HepG2 (cell line): ENCODE data around the gene ISCU. TPM values are rescaled to one million over a fixed set of nuclear protein-coding genes. Genes with fewer than 3 reads are reported as not detected.

Experiments
- ATAC-seq: fragments of 200-7000 bp; cut with Tn5 transposase; 3 replicates; pipeline ENCODE4 v1.9.1; 2020; ENCODE audit warnings: mild to moderate bottlenecking, moderate library complexity
- BruUV-seq: library from RNA; stranded (reverse); fragments of 400-500 nt; replicated peaks from 2 replicates; lab custom pipeline; 2021; lab: Mats Ljungman, UMichigan
- CTCF ChIA-PET: fragments of 300-600 bp; formaldehyde crosslinking; extraction: SDS; loops from one replicate; lab custom pipeline; 2021; ENCODE audit warnings: low total read pairs, inconsistent platforms, low intra/inter-chr PET ratio; lab: Yijun Ruan, JAX
- POLR2A ChIA-PET: fragments of 350-600 bp; sonication (Branson Sonifier 250); formaldehyde crosslinking; loops from one replicate; lab custom pipeline; 2020; ENCODE audit warnings: antibody characterized with exemption, inconsistent platforms; lab: Yijun Ruan, JAX
- DNase-seq: peaks from one replicate; pipeline ENCODE4 v3.0.0-alpha.2; 2015; ENCODE audit warnings: low spot score
- FAIRE-seq: peaks from 3 replicates; lab custom pipeline; 2011; peaks lifted over from hg19 to GRCh38; lab: Jason Lieb, UNC
- H2AFZ ChIP-seq: one replicate; pipeline ENCODE4 v1.6.1; 2011; ENCODE audit warnings: low read length, inconsistent platforms
- H3K27ac ChIP-seq: fragments of 300-600 bp; 3 replicates; pipeline ENCODE4 v1.8.0; 2011; ENCODE audit warnings: mixed run types, mild to moderate bottlenecking, mixed read lengths, low read length, inconsistent platforms; ENCODE audit not compliant: insufficient read depth; ENCODE audit errors: extremely low read length
- H3K27me3 ChIP-seq, 2 experiments: fragments of 200-600 bp in 1 of 2; 2 replicates in 1 of 2; 3 replicates in 1 of 2; pipeline versions ENCODE4 v1.6.0 to v1.8.0; 2011; ENCODE audit warnings: low read length in 2 of 2, mild to moderate bottlenecking in 2 of 2, moderate library complexity in 2 of 2, inconsistent platforms in 1 of 2; ENCODE audit not compliant: insufficient read depth in 2 of 2, control insufficient read depth in 1 of 2
- H3K36me3 ChIP-seq, 2 experiments: fragments of 200-600 bp in 1 of 2; replicated peaks in 1 of 2; 2 replicates in 1 of 2; 3 replicates in 1 of 2; pipeline versions ENCODE4 v1.5.1 to v1.8.0; 2011; ENCODE audit warnings: low read length in 2 of 2, inconsistent platforms in 1 of 2; ENCODE audit not compliant: insufficient read depth in 2 of 2, control insufficient read depth in 1 of 2
- H3K4me1 ChIP-seq: 2 replicates; pipeline ENCODE4 v1.5.1; 2012; ENCODE audit warnings: low read length, inconsistent platforms; ENCODE audit not compliant: insufficient read depth
- H3K4me2 ChIP-seq: 2 replicates; pipeline ENCODE4 v1.6.0; 2011; ENCODE audit warnings: low read depth, low read length, inconsistent platforms
- H3K4me3 ChIP-seq, 3 experiments: fragments of 200-600 bp in 1 of 3; sonication (generic), shearing (Covaris generic) in 1 of 3; replicated peaks in 1 of 3; 2 replicates each; pipeline ENCODE4 v1.5.1; 2011 to 2016; ENCODE audit warnings: low read length in 3 of 3, inconsistent platforms in 2 of 3, low read depth in 2 of 3, mild to moderate bottlenecking in 2 of 3, control low read depth in 1 of 3, mixed read lengths in 1 of 3; ENCODE audit not compliant: insufficient read depth in 1 of 3
- H3K79me2 ChIP-seq: one replicate; pipeline ENCODE4 v1.6.1; 2011; ENCODE audit warnings: low read length, inconsistent platforms; ENCODE audit not compliant: insufficient read depth
- H3K9ac ChIP-seq: 2 replicates; pipeline ENCODE4 v1.6.0; 2011; ENCODE audit warnings: mild to moderate bottlenecking, low read depth, low read length, inconsistent platforms; ENCODE audit not compliant: insufficient read depth
- H3K9me3 ChIP-seq: 2 replicates; pipeline ENCODE4 v1.5.1; 2012; ENCODE audit warnings: mild to moderate bottlenecking, low read length
- H4K20me1 ChIP-seq: 2 replicates; pipeline ENCODE4 v1.6.0; 2011; ENCODE audit warnings: inconsistent platforms, mild to moderate bottlenecking, low read length, moderate library complexity; ENCODE audit not compliant: insufficient read depth
- ATF4 ChIP-seq, 2 experiments: fragments of 450-650 bp in 1 of 2; sonication (generic) in 1 of 2; formaldehyde crosslinking; IDR thresholded peaks; 2 replicates each; pipeline versions ENCODE4 v1.5.0 to v1.8.0; 2020 to 2022; ENCODE audit warnings: mild to moderate bottlenecking in 1 of 2, missing genetic modification reagents in 1 of 2
- CSRNP2 ChIP-seq: sonication (generic); formaldehyde crosslinking; conservative IDR thresholded peaks from 2 replicates; pipeline ENCODE4 v1.8.0; 2022; ENCODE audit warnings: low read depth, missing genetic modification reagents
- ETV6 ChIP-seq: sonication (generic); formaldehyde crosslinking; conservative IDR thresholded peaks from 2 replicates; pipeline ENCODE4 v1.4.0; 2020; ENCODE audit warnings: missing genetic modification reagents
- FOSL2 ChIP-seq: sonication (generic); formaldehyde crosslinking; IDR thresholded peaks from 2 replicates; pipeline ENCODE4 v1.4.0; 2020; ENCODE audit warnings: missing genetic modification reagents
- FOXP1 ChIP-seq, 2 experiments: fragments of 450-650 bp in 1 of 2; IDR thresholded peaks; 2 replicates each; pipeline ENCODE4 v1.6.1; 2017 to 2018; ENCODE audit warnings: antibody characterized with exemption in 1 of 2
- HMGA1 ChIP-seq: sonication (generic); formaldehyde crosslinking; conservative IDR thresholded peaks from 2 replicates; pipeline ENCODE4 v1.4.0; 2020; ENCODE audit warnings: missing genetic modification reagents
- HNF4G ChIP-seq, 2 experiments: sonication (generic) in 1 of 2; formaldehyde crosslinking in 1 of 2; IDR thresholded peaks; 2 replicates each; pipeline versions ENCODE4 v1.4.0 to v1.6.1; 2011 to 2020; ENCODE audit warnings: borderline replicate concordance in 2 of 2, low read depth in 2 of 2, mild to moderate bottlenecking in 2 of 2, low read length in 1 of 2, missing genetic modification reagents in 1 of 2, moderate library complexity in 1 of 2
- HOXA3 ChIP-seq: sonication (generic); formaldehyde crosslinking; IDR thresholded peaks from 2 replicates; pipeline ENCODE4 v1.5.0; 2020; ENCODE audit warnings: missing genetic modification reagents
- MAZ ChIP-seq, 2 experiments: sonication (generic) in 1 of 2; formaldehyde crosslinking in 1 of 2; IDR thresholded peaks; 2 replicates each; pipeline versions ENCODE4 v1.5.0 to v1.6.1; 2012 to 2020; ENCODE audit warnings: low read depth in 2 of 2, mild to moderate bottlenecking in 2 of 2, borderline replicate concordance in 1 of 2, improper control_type of control experiment in 1 of 2, low read length in 1 of 2, missing genetic modification reagents in 1 of 2, moderate library complexity in 1 of 2
- NFATC3 ChIP-seq: sonication (generic); formaldehyde crosslinking; IDR thresholded peaks from 2 replicates; pipeline ENCODE4 v1.5.1; 2020; ENCODE audit warnings: mild to moderate bottlenecking, missing genetic modification reagents
- PLRG1 ChIP-seq: fragments of 450-650 bp; conservative IDR thresholded peaks from 2 replicates; pipeline ENCODE4 v1.6.1; 2016
- POLR2A ChIP-seq, 2 experiments: IDR thresholded peaks; 2 replicates each; pipeline ENCODE4 v1.6.1; 2011; ENCODE audit warnings: low read depth in 2 of 2, low read length in 2 of 2, mild to moderate bottlenecking in 1 of 2, moderate library complexity in 1 of 2; ENCODE audit not compliant: insufficient read depth in 1 of 2
- RAD21 ChIP-seq: fragments of 450-650 bp; formaldehyde crosslinking; IDR thresholded peaks from 2 replicates; pipeline ENCODE4 v1.5.0; 2020; ENCODE audit warnings: mild to moderate bottlenecking
- SMC3 ChIP-seq: IDR thresholded peaks from 2 replicates; pipeline ENCODE4 v1.6.1; 2011; ENCODE audit warnings: low read length, improper control_type of control experiment
- TEAD3 ChIP-seq: optimal IDR thresholded peaks from 2 replicates; pipeline ENCODE3; 2016; ENCODE audit warnings: borderline replicate concordance
- ZBTB14 ChIP-seq: sonication (generic); formaldehyde crosslinking; IDR thresholded peaks from 2 replicates; pipeline ENCODE4 v1.4.0; 2020; ENCODE audit warnings: missing genetic modification reagents
- ZBTB20 ChIP-seq: sonication (generic); formaldehyde crosslinking; IDR thresholded peaks from 2 replicates; pipeline ENCODE4 v1.8.1; 2023; ENCODE audit warnings: missing genetic modification reagents, low read depth, mild to moderate bottlenecking, borderline replicate concordance
- ZMAT5 ChIP-seq: sonication (generic); formaldehyde crosslinking; IDR thresholded peaks from 2 replicates; pipeline ENCODE4 v1.5.0; 2020; ENCODE audit warnings: mild to moderate bottlenecking, low read depth, missing genetic modification reagents, borderline replicate concordance
- ZNF773 ChIP-seq: sonication (generic); formaldehyde crosslinking; IDR thresholded peaks from 2 replicates; pipeline ENCODE4 v1.4.0; 2020; ENCODE audit warnings: missing genetic modification reagents, borderline replicate concordance
- WGBS: methylation state at CpG from one replicate; pipeline ENCODE4 v1.1.6; 2017; ENCODE audit warnings: low lambda C conversion rate; 5-methylcytosine and 5-hydroxymethylcytosine counted together
- in situ Hi-C: cut with HindIII; loops from 2 replicates; pipeline ENCODE4 v1.10.0; 2017; ENCODE audit warnings: low pct_unique_long_range_greater_than_20kb; ENCODE audit not compliant: extremely low pct_ligation_motif_present
- intact Hi-C: fragments of 100-400 bp; cut with micrococcal nuclease; formaldehyde crosslinking; loops from one replicate; pipeline ENCODE4 v1.10.0; 2022; ENCODE audit not compliant: unreplicated experiment
- polyA plus RNA-seq, 8 experiments: library from polyadenylated mRNA; depleted of rRNA in 3 of 8; stranded (reverse) in 7 of 8; unstranded in 1 of 8; fragments of >200 nt; fragmentation: Illumina TruSeq in 4 of 8; extraction: Trizol in 4 of 8; gene quantifications; 2 replicates each; pipeline versions ENCODE4 v1.2.1 to v1.2.3, GENCODE V29; 2011 to 2016; ENCODE audit warnings: low read depth in 4 of 8, missing spikeins in 1 of 8, mixed read lengths in 1 of 8; ENCODE audit not compliant: insufficient read depth in 1 of 8
- total RNA-seq, 5 experiments: library from RNA; depleted of rRNA; stranded (reverse); fragments of >200 nt; fragmentation: Illumina TruSeq; extraction: Trizol; gene quantifications; 2 replicates each; pipeline ENCODE4 v1.2.3, GENCODE V29; 2016; ENCODE audit warnings: low read depth in 1 of 5

Gene ISCU
- total and polyA plus RNA-seq, 2 of the 13 experiments (the other 11 are each of a cell fraction or from before 2014, with no cell fraction given) = 94.4 to 107 TPM

- in situ Hi-C loops = no loop called here
- H3K27ac ChIP-seq = no peak overlapping the region
- no peak overlapping the region for H3K9ac ChIP-seq
- no TSS peak for BruUV-seq
- TF ChIP-seq FOXP1 (IDR thresholded peaks at IDR 0.05) (no peak), FOXP1 (CRISPR knock-in tag; IDR thresholded peaks at IDR 0.05) (no peak), HOXA3 (CRISPR knock-in tag) (no peak), MAZ (IDR thresholded peaks at IDR 0.05; ENCODE audit: borderline replicate concordance, low read depth, low read length) (no peak), MAZ (CRISPR knock-in tag; IDR thresholded peaks at IDR 0.05; ENCODE audit: low read depth) (no peak), TEAD3 (CRISPR knock-in tag) (no peak), RAD21 (CRISPR knock-in tag) (no peak), ZNF773 (CRISPR knock-in tag) (no peak), PLRG1 (no peak), ATF4 (CRISPR knock-in tag; IDR thresholded peaks at IDR 0.05) (no peak), SMC3 (no peak), HMGA1 (no peak), CSRNP2 (CRISPR knock-in tag) (no peak), POLR2A (IDR thresholded peaks at IDR 0.05; ENCODE audit: insufficient read depth in 1 of 2, low read depth in 2 of 2, low read length in 2 of 2) (no peak), HNF4G (IDR thresholded peaks at IDR 0.05; ENCODE audit: borderline replicate concordance, low read depth, low read length) (no peak), HNF4G (CRISPR knock-in tag; IDR thresholded peaks at IDR 0.05; ENCODE audit: borderline replicate concordance, low read depth) (no peak), FOSL2 (CRISPR knock-in tag) (no peak), ETV6 (no peak), ZMAT5 (no peak), NFATC3 (no peak), ZBTB14 (CRISPR knock-in tag) (no peak), ZBTB20 (no peak)
- TF ChIP-seq, all 625 proteins: peak for 0
- POLR2A ChIA-PET = no interaction called here
- Histone ChIP-seq H4K20me1 (no peaks in the 10 kb centered on the region), H2AFZ (no peak overlapping the region), H3K4me1 (no peaks in the 10 kb centered on the region), H3K4me3 (no peak overlapping the region), H3K9me3 (no peaks in the 10 kb centered on the region), H3K27me3 (no peaks in the 10 kb centered on the region; a peak in 1 of 5 replicates), H3K79me2 (no peaks in the 10 kb centered on the region), H3K4me2 (no peak overlapping the region), H3K36me3 (peaks cover 11 to 29% of the 10 kb centered on the region in 2 experiments; a peak in 4 of 5 replicates)
- DNase-seq (no peak), FAIRE-seq (no peak), ATAC-seq (no peak; the same call in 2 of the 3 replicates)
- WGBS = 47% methylated on average over 6 of the region's 8 CpGs
- CTCF ChIA-PET = no interaction called here
- intact Hi-C loops = no loop called here
These were observed 9.3 kb downstream of the ISCU start for GRCh38 chr12:108571609-108572165.
